Neural cell (in vitro differentiated cells): ENCODE results near the gene SPATA33. TPM values are rescaled to one million over a fixed set of nuclear protein-coding genes. Genes with fewer than 3 reads are reported as not detected.

Experiments used
- H2AFZ ChIP-seq: fragments of 200-600, 300-800 bp; sonication (generic), shearing (Covaris generic); 2 replicates; pipeline ENCODE4 v1.6.0; 2014; ENCODE audit warnings: low read depth, mild to moderate bottlenecking, antibody characterized with exemption, low read length, moderate library complexity
- H3F3A ChIP-seq: fragments of 200-600 bp; shearing (Covaris generic); 2 replicates; pipeline ENCODE4 v1.6.1; 2016; ENCODE audit warnings: mild to moderate bottlenecking, moderate library complexity, mixed read lengths, antibody characterized with exemption, low read length; ENCODE audit not compliant: insufficient read depth, poor library complexity, severe bottlenecking
- H3K27ac ChIP-seq: fragments of 200-600, 300-800 bp; sonication (generic), shearing (Covaris generic); 2 replicates; pipeline ENCODE4 v1.5.1; 2014; ENCODE audit warnings: mild to moderate bottlenecking, low read length, moderate library complexity
- H3K27me3 ChIP-seq: fragments of 300-800, 200-600 bp; sonication (generic), shearing (Covaris generic); 2 replicates; pipeline ENCODE4 v1.6.0; 2014; ENCODE audit warnings: mild to moderate bottlenecking, low read depth, low read length, moderate library complexity; ENCODE audit not compliant: insufficient read depth
- H3K36me3 ChIP-seq: fragments of 300-800, 200-600 bp; sonication (generic), shearing (Covaris generic); 2 replicates; pipeline ENCODE4 v1.5.1; 2014; ENCODE audit warnings: mild to moderate bottlenecking, antibody characterized with exemption, low read length, moderate library complexity; ENCODE audit not compliant: insufficient read depth
- H3K4me2 ChIP-seq: fragments of 300-800, 200-600 bp; sonication (generic), shearing (Covaris generic); 2 replicates; pipeline ENCODE4 v1.6.0; 2014; ENCODE audit warnings: mild to moderate bottlenecking, low read length
- H3K4me3 ChIP-seq: fragments of 300-800, 200-600 bp; sonication (generic), shearing (Covaris generic); 2 replicates; pipeline ENCODE4 v1.5.1; 2014; ENCODE audit warnings: mild to moderate bottlenecking, low read length, moderate library complexity
- H3K79me2 ChIP-seq: fragments of 200-600 bp; shearing (Covaris generic); replicated peaks from 2 replicates; pipeline ENCODE4 v1.6.0; 2014; ENCODE audit warnings: mild to moderate bottlenecking, low read length, moderate library complexity; ENCODE audit not compliant: insufficient read depth
- H3K9ac ChIP-seq: fragments of 300-800, 200-600 bp; sonication (generic), shearing (Covaris generic); 2 replicates; pipeline ENCODE4 v1.6.1; 2016; ENCODE audit warnings: mild to moderate bottlenecking, low read length, mixed read lengths
- H3K9me2 ChIP-seq: fragments of 200-600 bp; shearing (Covaris generic); 2 replicates; pipeline ENCODE4 v1.6.1; 2016; ENCODE audit warnings: mild to moderate bottlenecking, low read length, mixed read lengths; ENCODE audit not compliant: insufficient read depth
- H3K9me3 ChIP-seq: fragments of 200-600, 300-800 bp; sonication (generic), shearing (Covaris generic); 2 replicates; pipeline ENCODE4 v1.6.1; 2016; ENCODE audit warnings: mild to moderate bottlenecking, mixed run types, low read length, moderate library complexity, mixed read lengths
- H4K20me1 ChIP-seq: fragments of 200-600 bp; shearing (Covaris generic); 2 replicates; pipeline ENCODE4 v1.6.1; 2016; ENCODE audit warnings: mild to moderate bottlenecking, mixed run types; ENCODE audit not compliant: insufficient read depth
- CTCF ChIP-seq: fragments of 450-650 bp; IDR thresholded peaks from 2 replicates; pipeline ENCODE4 v1.5.1; 2014; ENCODE audit warnings: antibody characterized with exemption, mild to moderate bottlenecking, moderate library complexity; ENCODE audit not compliant: poor library complexity, severe bottlenecking
- EP300 ChIP-seq: fragments of 450-650 bp; conservative IDR thresholded peaks from 2 replicates; pipeline ENCODE4 v1.6.1; 2014; ENCODE audit warnings: antibody characterized with exemption, mild to moderate bottlenecking, moderate library complexity; ENCODE audit not compliant: poor library complexity, severe bottlenecking
- EZH2 ChIP-seq: fragments of 200-600, 300-800 bp; shearing (Covaris generic), sonication (generic); IDR thresholded peaks from 2 replicates; pipeline ENCODE4 v1.6.1; 2014; ENCODE audit warnings: antibody characterized with exemption, low read length, borderline replicate concordance, mild to moderate bottlenecking; ENCODE audit not compliant: insufficient read depth, poor library complexity, severe bottlenecking
- MXI1 ChIP-seq: fragments of 450-650 bp; conservative IDR thresholded peaks from 2 replicates; pipeline ENCODE4 v1.6.1; 2014; ENCODE audit warnings: antibody characterized with exemption, mild to moderate bottlenecking; ENCODE audit not compliant: poor library complexity, severe bottlenecking
- POLR2AphosphoS5 ChIP-seq: IDR thresholded peaks from 2 replicates; pipeline ENCODE4 v1.6.1; 2012
- RAD21 ChIP-seq: fragments of 450-650 bp; conservative IDR thresholded peaks from 2 replicates; pipeline ENCODE4 v1.6.1; 2014; ENCODE audit warnings: antibody characterized with exemption, mild to moderate bottlenecking, moderate library complexity
- REST ChIP-seq: IDR thresholded peaks from 2 replicates; pipeline ENCODE4 v1.6.1; 2012; ENCODE audit warnings: borderline replicate concordance
- SMC3 ChIP-seq: fragments of 450-650 bp; conservative IDR thresholded peaks from 2 replicates; pipeline ENCODE4 v1.6.1; 2014; ENCODE audit warnings: antibody characterized with exemption, mild to moderate bottlenecking, moderate library complexity; ENCODE audit not compliant: poor library complexity
- TAF1 ChIP-seq: IDR thresholded peaks from 2 replicates; pipeline ENCODE4 v1.6.1; 2012; ENCODE audit warnings: low read depth
- polyA plus RNA-seq: library from polyadenylated mRNA; depleted of rRNA; stranded (reverse); fragments of >200 nt; gene quantifications from 2 replicates; pipeline ENCODE4 v1.2.3, GENCODE V29; 2014

SPATA33 gene
- polyA plus RNA-seq, 1 donor from 2014 or later, result 16.0 TPM

GRCh38 chr16:89617036-89617435 is 40.6 kb upstream of the SPATA33 start (continued):
- no peak for TF ChIP-seq POLR2AphosphoS5
- TF ChIP-seq EZH2, result no peak

GRCh38 chr16:89618109-89618998 is 39.3 kb upstream of the SPATA33 start:
- Histone ChIP-seq H3K36me3 (no peaks in the 10 kb centered on the region), H4K20me1 (no peaks in the 10 kb centered on the region), H3K9me2 (no peaks in the 10 kb centered on the region), H3K27me3 (no peaks in the 10 kb centered on the region), H2AFZ (no peak overlapping the region), H3K9me3 (no peaks in the 10 kb centered on the region), H3K4me3 (no peak overlapping the region), H3K4me2 (no peak overlapping the region), H3K79me2 (no peaks in the 10 kb centered on the region), H3F3A (no peaks in the 10 kb centered on the region), H3K9ac (no peak overlapping the region), H3K27ac (no peak overlapping the region)
- no peak for TF ChIP-seq TAF1
- TF ChIP-seq CTCF, result no peak
- no peak for TF ChIP-seq POLR2AphosphoS5
- no peak for TF ChIP-seq EP300
- no peak for TF ChIP-seq SMC3
- no peak for TF ChIP-seq EZH2
- TF ChIP-seq MXI1, result no peak
- no peak for TF ChIP-seq REST

GRCh38 chr16:89619840-89620239 is 37.8 kb upstream of the SPATA33 start:
- H2AFZ ChIP-seq, result no peak overlapping the region
- H3K4me3 ChIP-seq, result no peak overlapping the region
- no peaks in the 10 kb centered on the region for H3K79me2 ChIP-seq
- H3K9me2 ChIP-seq, result no peaks in the 10 kb centered on the region
- no peaks in the 10 kb centered on the region for H3F3A ChIP-seq
- no peak overlapping the region for H3K4me2 ChIP-seq
- TF ChIP-seq RAD21, result no peak
- no peak for TF ChIP-seq EP300
- TF ChIP-seq TAF1, result no peak
- TF ChIP-seq REST, result no peak
- TF ChIP-seq MXI1, result no peak
- no peak for TF ChIP-seq POLR2AphosphoS5
- TF ChIP-seq CTCF, result no peak
- TF ChIP-seq SMC3, result no peak
- TF ChIP-seq EZH2, result no peak
- no peaks in the 10 kb centered on the region for H4K20me1 ChIP-seq
- no peaks in the 10 kb centered on the region for H3K36me3 ChIP-seq
- no peaks in the 10 kb centered on the region for H3K27me3 ChIP-seq
- H3K9ac ChIP-seq, result no peak overlapping the region
- no peaks in the 10 kb centered on the region for H3K9me3 ChIP-seq
- no peak overlapping the region for H3K27ac ChIP-seq
